HL-60 (cell line): ENCODE measurements around the gene ASPSCR1.

Source experiments
- DNase-seq, 2 experiments: peaks; one replicate each; pipeline ENCODE4 v3.0.0-alpha.2; 2010 to 2020; ENCODE audit warnings: low read depth in 1 of 2, low spot score in 1 of 2
- H3K27ac ChIP-seq: fragments of 250-450 bp; sonication (Bioruptor Pico); replicated peaks from 2 replicates; pipeline ENCODE4 v1.5.1; 2020; ENCODE audit warnings: mild to moderate bottlenecking, moderate library complexity
- H3K27me3 ChIP-seq: fragments of 250-450 bp; sonication (Bioruptor Pico); 2 replicates; pipeline ENCODE4 v1.5.1; 2021; ENCODE audit warnings: mild to moderate bottlenecking, moderate library complexity; ENCODE audit not compliant: insufficient read depth, poor library complexity, severe bottlenecking
- H3K4me3 ChIP-seq: replicated peaks from 2 replicates; pipeline ENCODE4 v1.5.1; 2011; ENCODE audit warnings: mild to moderate bottlenecking, control low read depth, low read length; ENCODE audit not compliant: insufficient read depth
- CTCF ChIP-seq: IDR thresholded peaks from one replicate; pipeline ENCODE4 v1.5.1; 2011; ENCODE audit warnings: low read length, control low read depth, inconsistent platforms; ENCODE audit not compliant: insufficient read depth
- GABPA ChIP-seq: IDR thresholded peaks from 2 replicates; pipeline ENCODE4 v1.6.1; 2012; ENCODE audit warnings: low read depth
- POLR2AphosphoS5 ChIP-seq: IDR thresholded peaks from 2 replicates; pipeline ENCODE4 v1.6.1; 2012; ENCODE audit warnings: low read depth
- REST ChIP-seq: IDR thresholded peaks from 2 replicates; pipeline ENCODE4 v1.6.1; 2012; ENCODE audit warnings: low read depth; ENCODE audit not compliant: insufficient replicate concordance
- SPI1 ChIP-seq: IDR thresholded peaks from 2 replicates; pipeline ENCODE4 v1.6.1; 2012; ENCODE audit warnings: low read depth, mild to moderate bottlenecking, borderline replicate concordance

ASPSCR1 gene

GRCh38 chr17:81996232-81996756 is 18.9 kb downstream of the ASPSCR1 start:
- Histone ChIP-seq H3K4me3 (no peak overlapping the region), H3K27me3 (no peaks in the 10 kb centered on the region), H3K27ac (no peak overlapping the region)
- TF ChIP-seq CTCF, result no peak
- no peak for TF ChIP-seq GABPA
- TF ChIP-seq REST, result no peak
- no peak for TF ChIP-seq POLR2AphosphoS5
- TF ChIP-seq SPI1, result no peak
- DNase-seq, result no peak

GRCh38 chr17:81996757-81997441 is 19.5 kb downstream of the ASPSCR1 start:
- TF ChIP-seq REST (no peak), SPI1 (no peak), POLR2AphosphoS5 (no peak), CTCF (no peak), GABPA (no peak)

GRCh38 chr17:81998212-81998611 is 20.8 kb downstream of the ASPSCR1 start:
- H3K27ac ChIP-seq, result no peak overlapping the region
- H3K27me3 ChIP-seq, result no peaks in the 10 kb centered on the region
- DNase-seq, result no peak
- TF ChIP-seq GABPA (no peak), REST (no peak), SPI1 (no peak), CTCF (no peak), POLR2AphosphoS5 (no peak)
- no peak overlapping the region for H3K4me3 ChIP-seq

More at GRCh38 chr17:81996757-81997441, 19.5 kb downstream of the ASPSCR1 start:
- no peak for DNase-seq
- no peak overlapping the region for H3K27ac ChIP-seq
- H3K4me3 ChIP-seq, result no peak overlapping the region
- no peaks in the 10 kb centered on the region for H3K27me3 ChIP-seq
